Liver (tissue), 3 donors: ENCODE measurements around the gene USP30.

Source experiments
- ATF3 ChIP-seq: IDR thresholded peaks from 2 replicates; pipeline ENCODE4 v1.6.1; 2016; ENCODE audit warnings: antibody characterized with exemption
- RAD21 ChIP-seq, 2 donors: IDR thresholded peaks; 2 replicates each; pipeline ENCODE4 v1.6.1; 2016; ENCODE audit warnings: antibody characterized with exemption in 2 of 2, mild to moderate bottlenecking in 2 of 2
- TF ChIP-seq, protein P1 (sequence below): fragments of 150-350 bp; IDR thresholded peaks from 2 replicates; pipeline ENCODE4 v1.5.1; 2017; ENCODE audit warnings: improper control_type of control experiment, low read depth, low read length; ENCODE audit not compliant: missing input control
- donor health status: healthy.
- donor health status: healthy.

DNA sequence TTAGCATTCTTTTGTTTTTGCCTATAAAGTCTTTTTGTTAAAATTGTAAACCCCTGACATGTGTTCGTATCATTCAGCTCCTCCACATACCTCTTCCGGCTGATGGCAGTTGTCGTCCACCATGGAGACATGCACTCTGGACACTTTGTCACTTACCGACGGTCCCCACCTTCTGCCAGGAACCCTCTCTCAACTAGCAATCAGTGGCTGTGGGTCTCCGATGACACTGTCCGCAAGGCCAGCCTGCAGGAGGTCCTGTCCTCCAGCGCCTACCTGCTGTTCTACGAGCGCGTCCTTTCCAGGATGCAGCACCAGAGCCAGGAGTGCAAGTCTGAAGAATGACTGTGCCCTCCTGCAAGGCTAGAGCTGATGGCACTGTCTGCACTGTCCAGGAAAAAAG is 33.2 kb downstream of the USP30 start:
- no peak for TF ChIP-seq RAD21 (IDR thresholded peaks at IDR 0.05)
- TF ChIP-seq, protein P1, sequence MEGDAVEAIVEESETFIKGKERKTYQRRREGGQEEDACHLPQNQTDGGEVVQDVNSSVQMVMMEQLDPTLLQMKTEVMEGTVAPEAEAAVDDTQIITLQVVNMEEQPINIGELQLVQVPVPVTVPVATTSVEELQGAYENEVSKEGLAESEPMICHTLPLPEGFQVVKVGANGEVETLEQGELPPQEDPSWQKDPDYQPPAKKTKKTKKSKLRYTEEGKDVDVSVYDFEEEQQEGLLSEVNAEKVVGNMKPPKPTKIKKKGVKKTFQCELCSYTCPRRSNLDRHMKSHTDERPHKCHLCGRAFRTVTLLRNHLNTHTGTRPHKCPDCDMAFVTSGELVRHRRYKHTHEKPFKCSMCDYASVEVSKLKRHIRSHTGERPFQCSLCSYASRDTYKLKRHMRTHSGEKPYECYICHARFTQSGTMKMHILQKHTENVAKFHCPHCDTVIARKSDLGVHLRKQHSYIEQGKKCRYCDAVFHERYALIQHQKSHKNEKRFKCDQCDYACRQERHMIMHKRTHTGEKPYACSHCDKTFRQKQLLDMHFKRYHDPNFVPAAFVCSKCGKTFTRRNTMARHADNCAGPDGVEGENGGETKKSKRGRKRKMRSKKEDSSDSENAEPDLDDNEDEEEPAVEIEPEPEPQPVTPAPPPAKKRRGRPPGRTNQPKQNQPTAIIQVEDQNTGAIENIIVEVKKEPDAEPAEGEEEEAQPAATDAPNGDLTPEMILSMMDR, result no peak
- no peak for TF ChIP-seq ATF3
